ENCODE results near the gene KIF7.

Gene KIF7

DNA sequence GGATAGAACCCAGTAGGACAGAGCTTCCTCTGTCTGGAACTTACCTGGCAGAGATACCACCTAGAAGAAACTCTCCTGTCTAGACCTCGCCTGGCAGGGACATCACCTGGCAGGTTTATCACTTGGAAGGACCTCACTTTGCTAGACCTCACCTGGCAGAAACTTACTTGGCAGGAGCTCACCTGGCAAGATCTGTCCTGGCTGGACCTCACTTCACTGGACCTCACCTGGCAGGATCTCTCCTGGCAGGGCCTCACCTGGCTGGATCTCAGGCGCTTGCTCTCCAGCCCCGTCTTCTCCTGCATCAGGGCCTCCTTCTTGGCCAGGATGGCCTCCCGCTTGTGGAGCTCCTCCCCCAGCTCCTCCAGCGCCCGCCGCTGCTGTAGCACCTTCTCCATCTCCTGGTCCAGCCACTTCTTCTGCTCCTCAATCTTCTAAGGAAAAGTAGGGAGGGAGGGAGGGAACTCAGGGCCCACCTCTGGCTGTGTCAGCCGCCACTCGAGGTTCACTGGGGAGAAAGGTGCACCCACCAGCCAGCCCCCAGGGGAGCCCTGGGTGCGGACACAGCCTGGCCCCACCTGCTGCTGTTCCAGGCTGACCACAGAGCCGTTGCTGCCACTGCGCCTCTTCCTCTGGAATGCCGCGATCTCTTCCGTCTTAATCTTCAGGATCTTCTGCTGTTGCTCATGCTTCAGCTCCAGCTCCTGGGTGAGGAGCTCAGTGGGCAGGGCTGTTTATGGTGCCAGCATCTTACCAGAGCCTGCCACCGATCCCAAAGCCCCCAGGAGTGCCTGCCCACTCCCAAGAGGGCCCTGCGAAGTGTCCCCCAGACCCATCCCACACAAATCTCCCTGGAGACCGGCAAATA, 22.5 kb downstream of the KIF7 start:
- TF ChIP-seq, protein P1, sequence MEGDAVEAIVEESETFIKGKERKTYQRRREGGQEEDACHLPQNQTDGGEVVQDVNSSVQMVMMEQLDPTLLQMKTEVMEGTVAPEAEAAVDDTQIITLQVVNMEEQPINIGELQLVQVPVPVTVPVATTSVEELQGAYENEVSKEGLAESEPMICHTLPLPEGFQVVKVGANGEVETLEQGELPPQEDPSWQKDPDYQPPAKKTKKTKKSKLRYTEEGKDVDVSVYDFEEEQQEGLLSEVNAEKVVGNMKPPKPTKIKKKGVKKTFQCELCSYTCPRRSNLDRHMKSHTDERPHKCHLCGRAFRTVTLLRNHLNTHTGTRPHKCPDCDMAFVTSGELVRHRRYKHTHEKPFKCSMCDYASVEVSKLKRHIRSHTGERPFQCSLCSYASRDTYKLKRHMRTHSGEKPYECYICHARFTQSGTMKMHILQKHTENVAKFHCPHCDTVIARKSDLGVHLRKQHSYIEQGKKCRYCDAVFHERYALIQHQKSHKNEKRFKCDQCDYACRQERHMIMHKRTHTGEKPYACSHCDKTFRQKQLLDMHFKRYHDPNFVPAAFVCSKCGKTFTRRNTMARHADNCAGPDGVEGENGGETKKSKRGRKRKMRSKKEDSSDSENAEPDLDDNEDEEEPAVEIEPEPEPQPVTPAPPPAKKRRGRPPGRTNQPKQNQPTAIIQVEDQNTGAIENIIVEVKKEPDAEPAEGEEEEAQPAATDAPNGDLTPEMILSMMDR (IDR thresholded peaks at IDR 0.05; ENCODE audit: insufficient read depth, low read length, poor library complexity, severe bottlenecking): no peak
- DNase-seq (ENCODE audit: extremely low read depth, insufficient read length): no peak
- H3K4me3 ChIP-seq (replicated peaks; ENCODE audit: low read depth, low read length): no peak overlapping the region
- no peaks in the 10 kb centered on the region for H3K27me3 ChIP-seq (replicated peaks; ENCODE audit: control insufficient read depth, insufficient read depth, low read length)
- peaks cover 24% of the 10 kb centered on the region for H3K36me3 ChIP-seq (ENCODE audit: control insufficient read depth, insufficient read depth, low read length)

- no peak for DNase-seq (ENCODE audit: extremely low read depth, insufficient read length)
- TF ChIP-seq, protein P1 (IDR thresholded peaks at IDR 0.05; ENCODE audit: insufficient read depth, low read length, poor library complexity, severe bottlenecking): no peak
- no peaks in the 10 kb centered on the region for H3K27me3 ChIP-seq (replicated peaks; ENCODE audit: control insufficient read depth, insufficient read depth, low read length)
- peaks cover 33% of the 10 kb centered on the region for H3K36me3 ChIP-seq (ENCODE audit: control insufficient read depth, insufficient read depth, low read length)
- H3K4me3 ChIP-seq (replicated peaks; ENCODE audit: low read depth, low read length): no peak overlapping the region
Measured at GRCh38 chr15:89631902-89632264, 23.4 kb downstream of the KIF7 start.

DNA sequence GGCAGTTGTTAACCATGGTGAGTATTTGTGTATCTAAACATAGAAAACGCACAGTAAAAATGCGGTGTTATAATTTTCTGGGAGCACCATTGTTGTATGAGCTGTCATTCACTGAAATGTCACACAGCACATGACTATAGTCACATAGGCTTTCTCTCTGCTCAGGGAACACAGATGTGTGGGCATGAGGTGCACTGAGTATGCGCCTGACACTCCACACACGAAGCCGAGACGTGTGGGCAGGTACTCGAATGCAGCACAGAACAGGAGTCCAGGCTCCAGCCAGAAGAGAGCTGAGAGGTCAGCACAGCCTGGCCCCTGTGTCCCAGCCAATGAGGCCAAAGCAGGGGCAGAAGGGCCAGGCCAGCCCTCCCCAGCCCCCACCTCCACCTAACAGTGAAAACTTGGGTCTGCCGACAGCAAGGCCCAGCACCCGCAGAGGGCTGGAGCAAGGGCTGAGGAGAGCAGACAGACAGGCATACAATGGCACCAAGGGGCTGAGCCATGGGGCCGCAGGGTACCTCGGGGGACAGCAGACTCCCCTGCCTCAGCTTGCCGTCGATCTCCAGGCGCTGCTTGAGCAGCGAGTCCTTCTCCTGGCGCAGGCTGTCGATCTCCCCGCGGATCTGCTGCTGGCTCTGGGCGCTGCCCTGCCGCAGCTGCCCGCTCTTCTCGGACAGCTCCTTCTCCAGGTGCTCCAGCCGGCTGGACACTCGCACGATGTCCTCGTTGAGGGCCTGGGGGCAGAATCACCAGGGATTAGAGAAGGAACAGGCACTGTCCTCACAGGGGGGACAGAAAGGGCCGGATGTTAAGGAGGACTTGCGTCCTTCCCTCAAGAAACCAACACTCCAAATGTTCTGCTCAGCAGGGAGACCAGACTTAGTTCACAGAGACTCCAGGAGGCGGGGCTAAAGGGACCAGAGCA, 24.0 kb downstream of the KIF7 start:
- no peaks in the 10 kb centered on the region for H3K27me3 ChIP-seq (replicated peaks; ENCODE audit: control insufficient read depth, insufficient read depth, low read length)
- H3K4me3 ChIP-seq (replicated peaks; ENCODE audit: low read depth, low read length): no peak overlapping the region
- DNase-seq (ENCODE audit: extremely low read depth, insufficient read length): no peak
- peaks cover 34% of the 10 kb centered on the region for H3K36me3 ChIP-seq (ENCODE audit: control insufficient read depth, insufficient read depth, low read length)
- TF ChIP-seq, protein P1 (IDR thresholded peaks at IDR 0.05; ENCODE audit: insufficient read depth, low read length, poor library complexity, severe bottlenecking): no peak

- Histone ChIP-seq H3K36me3 (ENCODE audit: control insufficient read depth, insufficient read depth, low read length) (peaks cover 40% of the 10 kb centered on the region), H3K4me3 (replicated peaks; ENCODE audit: low read depth, low read length) (no peak overlapping the region), H3K27me3 (replicated peaks; ENCODE audit: control insufficient read depth, insufficient read depth, low read length) (no peaks in the 10 kb centered on the region)
- DNase-seq (ENCODE audit: extremely low read depth, insufficient read length): no peak
- TF ChIP-seq, protein P1 (IDR thresholded peaks at IDR 0.05; ENCODE audit: insufficient read depth, low read length, poor library complexity, severe bottlenecking): no peak
Measured at GRCh38 chr15:89630260-89630659, 25.0 kb downstream of the KIF7 start.

- no peak for DNase-seq (ENCODE audit: extremely low read depth, insufficient read length)
- Histone ChIP-seq H3K36me3 (ENCODE audit: control insufficient read depth, insufficient read depth, low read length) (peaks cover 42% of the 10 kb centered on the region), H3K27me3 (replicated peaks; ENCODE audit: control insufficient read depth, insufficient read depth, low read length) (no peaks in the 10 kb centered on the region), H3K4me3 (replicated peaks; ENCODE audit: low read depth, low read length) (no peak overlapping the region)
- TF ChIP-seq, protein P1 (IDR thresholded peaks at IDR 0.05; ENCODE audit: insufficient read depth, low read length, poor library complexity, severe bottlenecking): no peak
Measured at GRCh38 chr15:89629829-89630228, 25.4 kb downstream of the KIF7 start.
